Measurements from ENCODE around the gene CGB3. TPM values are rescaled to one million over a fixed set of nuclear protein-coding genes. Genes with fewer than 3 reads are reported as not detected.
A peak's percentile ranks its signal among the peaks of the same experiment; 100 is the strongest.
"Not testable (repeated sequence)": the region's sequence is repeated elsewhere in the genome, so short reads cannot be mapped to it uniquely, and the experiment has no call there.

The CGB3 gene
- total RNA-seq, 1 donor from 2014 or later: not detected

- TF ChIP-seq, protein P1, sequence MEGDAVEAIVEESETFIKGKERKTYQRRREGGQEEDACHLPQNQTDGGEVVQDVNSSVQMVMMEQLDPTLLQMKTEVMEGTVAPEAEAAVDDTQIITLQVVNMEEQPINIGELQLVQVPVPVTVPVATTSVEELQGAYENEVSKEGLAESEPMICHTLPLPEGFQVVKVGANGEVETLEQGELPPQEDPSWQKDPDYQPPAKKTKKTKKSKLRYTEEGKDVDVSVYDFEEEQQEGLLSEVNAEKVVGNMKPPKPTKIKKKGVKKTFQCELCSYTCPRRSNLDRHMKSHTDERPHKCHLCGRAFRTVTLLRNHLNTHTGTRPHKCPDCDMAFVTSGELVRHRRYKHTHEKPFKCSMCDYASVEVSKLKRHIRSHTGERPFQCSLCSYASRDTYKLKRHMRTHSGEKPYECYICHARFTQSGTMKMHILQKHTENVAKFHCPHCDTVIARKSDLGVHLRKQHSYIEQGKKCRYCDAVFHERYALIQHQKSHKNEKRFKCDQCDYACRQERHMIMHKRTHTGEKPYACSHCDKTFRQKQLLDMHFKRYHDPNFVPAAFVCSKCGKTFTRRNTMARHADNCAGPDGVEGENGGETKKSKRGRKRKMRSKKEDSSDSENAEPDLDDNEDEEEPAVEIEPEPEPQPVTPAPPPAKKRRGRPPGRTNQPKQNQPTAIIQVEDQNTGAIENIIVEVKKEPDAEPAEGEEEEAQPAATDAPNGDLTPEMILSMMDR (IDR thresholded peaks at IDR 0.05): no peak
- no peak overlapping the region for H3K4me3 ChIP-seq
- no peaks in the 10 kb centered on the region for H3K36me3 ChIP-seq
- H3K27ac ChIP-seq: no peak overlapping the region
- intact Hi-C loops (cut with DNase I): no loop called here
- no peaks in the 10 kb centered on the region for H3K9me3 ChIP-seq
- peaks cover 26% of the 10 kb centered on the region for H3K4me1 ChIP-seq
- DNase-seq (no peak), ATAC-seq (no peak)
- H3K27me3 ChIP-seq: no peaks in the 10 kb centered on the region
Observed at GRCh38 chr19:49022116-49022515, 2.0 kb downstream of the CGB3 start.

DNA sequence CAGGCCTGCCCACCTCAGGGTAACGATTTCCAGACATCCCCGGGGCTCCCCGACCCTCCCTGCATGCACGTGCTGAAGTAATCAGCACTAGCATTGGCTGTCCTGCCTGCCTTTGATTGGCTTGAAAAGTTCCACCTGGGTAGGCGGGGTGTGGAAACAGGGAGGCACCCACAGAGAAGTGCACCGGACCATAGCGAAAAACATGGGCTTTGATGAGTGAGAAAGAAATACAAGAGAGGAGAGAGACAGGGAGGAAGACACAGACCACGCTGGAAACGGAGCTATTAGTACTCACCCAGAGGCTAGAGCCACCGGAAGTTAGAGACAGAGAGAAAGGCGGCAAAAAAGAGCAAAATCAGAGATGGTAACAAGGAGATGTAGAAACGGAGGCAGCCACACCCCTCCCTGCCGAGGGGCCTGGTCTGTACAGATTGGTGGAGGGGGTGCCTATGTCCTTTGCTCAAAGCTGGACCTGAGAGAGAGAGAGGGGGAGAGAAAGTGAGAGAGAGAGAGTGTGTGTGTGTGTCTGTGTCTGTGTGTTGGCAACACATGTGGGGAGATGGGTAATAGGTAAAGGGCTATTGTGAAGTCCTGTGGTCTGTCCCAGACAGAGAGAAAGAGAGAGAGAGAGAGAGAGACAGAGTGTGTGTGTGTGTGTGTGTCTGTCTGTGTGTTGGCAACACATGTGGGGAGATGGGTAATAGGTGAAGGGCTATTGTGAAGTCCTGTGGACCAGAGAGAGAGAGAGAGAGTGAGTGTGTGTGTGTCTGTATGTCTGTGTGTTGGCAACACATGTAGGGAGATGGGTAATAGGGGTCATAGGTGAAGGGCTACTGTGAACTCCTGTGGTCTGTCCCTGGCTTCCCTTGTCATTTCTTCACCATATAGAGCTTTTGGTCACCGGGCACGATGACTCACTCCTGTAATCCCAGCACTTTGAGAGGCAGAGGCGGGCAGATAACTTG lies 2.9 kb downstream of the CGB3 start:
- no peak for DNase-seq
- Histone ChIP-seq H3K36me3 (no peaks in the 10 kb centered on the region), H3K4me3 (no peak overlapping the region), H3K27ac (no peak overlapping the region), H3K9me3 (no peaks in the 10 kb centered on the region), H3K4me1 (peaks cover 26% of the 10 kb centered on the region), H3K27me3 (no peaks in the 10 kb centered on the region)
- intact Hi-C loops (cut with DNase I): no loop called here
- peak; percentile 42 for ATAC-seq
- TF ChIP-seq, protein P1 (IDR thresholded peaks at IDR 0.05): no peak

DNA sequence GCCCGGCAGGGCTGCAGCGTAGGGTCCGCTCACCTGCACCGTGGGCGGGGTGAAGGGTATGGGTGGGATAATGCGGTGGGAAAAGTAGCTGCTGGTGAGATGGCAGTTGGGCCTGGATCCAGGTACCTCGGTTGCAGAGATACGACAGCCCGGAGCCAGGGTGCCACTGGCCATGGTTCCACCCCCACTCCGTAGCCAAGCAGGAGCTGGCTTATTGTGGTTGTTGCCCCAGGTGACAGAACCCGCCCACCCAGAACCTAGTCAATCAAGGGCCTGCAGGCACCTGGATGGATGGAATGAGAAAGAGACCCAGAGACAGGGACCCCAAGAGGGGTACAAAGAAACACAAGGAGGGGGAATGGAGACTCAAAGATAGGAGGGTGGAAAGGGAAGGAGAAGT lies 3.8 kb downstream of the CGB3 start:
- H3K27ac ChIP-seq: no peak overlapping the region
- no peaks in the 10 kb centered on the region for H3K27me3 ChIP-seq
- intact Hi-C loops (cut with DNase I): no loop called here
- no peak for DNase-seq
- no peaks in the 10 kb centered on the region for H3K9me3 ChIP-seq
- ATAC-seq: no peak
- TF ChIP-seq, protein P1 (IDR thresholded peaks at IDR 0.05): no peak
- H3K4me3 ChIP-seq: no peak overlapping the region
- peaks cover 4% of the 10 kb centered on the region for H3K36me3 ChIP-seq
- peaks cover 26% of the 10 kb centered on the region for H3K4me1 ChIP-seq

- TF ChIP-seq, protein P1 (IDR thresholded peaks at IDR 0.05): no peak
- ATAC-seq (peak; percentile 84), DNase-seq (peak; percentile 94)
- Histone ChIP-seq H3K27ac (no peak overlapping the region), H3K27me3 (no peaks in the 10 kb centered on the region), H3K4me1 (peaks cover 26% of the 10 kb centered on the region), H3K9me3 (no peaks in the 10 kb centered on the region), H3K4me3 (peak overlapping the region; percentile 54), H3K36me3 (peaks cover 9% of the 10 kb centered on the region)
- intact Hi-C loops (cut with DNase I): no loop called here
Observed at GRCh38 chr19:49019242-49019932, 4.7 kb downstream of the CGB3 start.

- Histone ChIP-seq H3K4me3 (peak overlapping the region; percentile 54), H3K4me1 (peaks cover 26% of the 10 kb centered on the region)
- DNase-seq; H3K27me3 ChIP-seq; H3K27ac ChIP-seq; H3K36me3 ChIP-seq; intact Hi-C loops (cut with DNase I); H3K9me3 ChIP-seq: not testable (repeated sequence)
- ATAC-seq: peak; percentile 4
Observed at GRCh38 chr19:49018388-49019241, 5.5 kb downstream of the CGB3 start.

Data from upper lobe of right lung (tissue), 1 donor.